ENCODE measurements around the gene GPRASP2.

GPRASP2 gene

DNA sequence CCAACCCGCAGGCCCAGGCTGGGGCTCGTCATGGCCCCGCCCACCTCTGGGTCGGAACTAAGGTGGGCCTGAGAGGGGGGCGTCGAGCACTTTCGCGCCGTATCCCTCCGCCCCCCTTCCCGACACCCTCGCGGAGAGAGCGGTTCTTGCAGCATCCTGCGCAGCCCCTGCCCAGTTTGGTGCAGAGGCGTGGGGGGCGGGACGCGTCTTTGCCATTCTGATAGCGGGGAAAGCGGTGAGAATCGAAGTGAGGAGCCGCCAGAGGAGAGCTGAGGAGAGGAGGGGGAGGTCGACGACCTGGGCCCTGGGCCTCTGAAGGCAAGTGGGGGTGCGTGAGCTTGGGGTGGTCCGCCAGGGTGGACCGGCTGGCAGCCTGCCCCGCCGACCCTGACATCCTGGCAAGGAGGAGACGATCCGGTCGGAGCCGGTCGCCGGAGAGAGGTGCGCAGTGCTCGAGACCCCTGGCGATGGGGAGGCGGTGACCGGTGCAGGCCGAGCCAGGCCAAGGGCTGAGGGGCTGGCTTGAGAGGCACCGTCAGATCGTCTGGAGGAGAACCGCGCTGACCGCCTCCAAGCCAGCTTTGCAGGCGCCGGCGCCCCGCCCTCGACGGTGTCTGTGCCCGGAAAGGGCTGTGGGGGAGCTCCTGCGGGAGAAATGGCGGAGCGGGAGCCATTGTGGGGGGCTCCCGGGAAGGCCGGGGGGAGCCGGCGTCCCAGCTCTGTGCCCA is 33.8 kb downstream of the GPRASP2 start:
- no peak for DNase-seq

DNA sequence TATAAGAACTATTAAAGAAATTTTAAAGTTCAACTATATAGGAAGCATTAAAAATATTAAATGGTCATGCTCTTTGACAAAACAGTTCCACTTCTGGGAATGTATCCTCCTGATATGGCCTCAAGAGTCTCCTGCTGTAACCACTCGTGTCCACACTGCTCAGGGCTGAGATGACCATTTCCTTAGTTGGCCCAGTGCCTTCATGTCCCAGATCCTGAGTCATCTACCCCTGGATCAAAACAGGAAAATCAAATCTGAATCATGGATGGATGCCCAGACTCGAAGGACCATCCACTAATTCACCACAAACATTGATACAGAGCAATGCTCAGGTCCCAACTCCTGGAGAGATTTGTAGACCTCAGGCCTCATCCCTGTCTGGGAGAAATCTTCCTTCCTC is 53.0 kb downstream of the GPRASP2 start:
- DNase-seq, result no peak

DNA sequence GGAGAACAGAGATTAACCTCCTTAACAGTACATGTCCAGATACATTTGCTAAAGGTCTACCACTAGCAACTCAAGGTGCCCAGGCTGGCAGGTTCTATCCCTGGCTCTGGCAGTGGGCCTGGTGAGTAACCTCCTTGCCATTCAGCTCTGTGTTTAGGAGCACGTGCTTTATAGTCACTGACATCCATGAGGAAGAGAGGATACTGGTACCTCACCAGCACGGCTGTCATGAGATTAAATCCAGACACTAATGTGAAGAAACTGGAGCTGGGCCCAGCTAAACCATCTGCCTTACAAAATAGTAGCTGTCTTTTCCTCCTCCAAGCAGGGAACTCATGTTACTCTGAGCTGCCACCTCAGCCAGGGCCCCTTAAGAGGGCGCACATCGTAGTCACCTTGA is 53.6 kb downstream of the GPRASP2 start:
- DNase-seq, result no peak

DNA sequence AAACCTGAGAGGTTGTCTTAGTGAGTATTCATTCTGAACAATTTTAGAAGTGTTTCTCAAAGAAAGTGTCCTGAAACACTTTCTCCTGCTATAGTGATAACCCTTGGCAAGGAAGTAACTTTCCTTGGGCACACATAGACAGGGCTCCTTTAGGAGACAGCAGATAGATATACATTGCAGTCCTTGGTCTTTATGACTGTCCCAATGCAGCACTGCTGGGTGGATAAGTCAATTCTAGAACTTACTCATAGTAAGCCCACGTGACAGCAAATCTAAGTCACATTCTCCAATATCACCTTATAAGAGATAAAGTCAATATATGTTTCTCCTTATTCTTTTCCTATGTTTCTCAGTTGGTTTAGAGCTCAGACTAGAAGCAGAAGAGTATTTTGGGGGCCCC is 55.0 kb downstream of the GPRASP2 start:
- DNase-seq, result no peak
